HG03575 (cell line): Measurements from ENCODE around the gene SLC17A2.

Source experiments
- ATAC-seq: cut with Tn5 transposase; IDR thresholded peaks from one replicate; pipeline ENCODE4 v1.9.1; 2021; ENCODE audit not compliant: unreplicated experiment, insufficient number of reproducible peaks, low FRiP score; ENCODE audit errors: extremely low read depth

The SLC17A2 gene

DNA sequence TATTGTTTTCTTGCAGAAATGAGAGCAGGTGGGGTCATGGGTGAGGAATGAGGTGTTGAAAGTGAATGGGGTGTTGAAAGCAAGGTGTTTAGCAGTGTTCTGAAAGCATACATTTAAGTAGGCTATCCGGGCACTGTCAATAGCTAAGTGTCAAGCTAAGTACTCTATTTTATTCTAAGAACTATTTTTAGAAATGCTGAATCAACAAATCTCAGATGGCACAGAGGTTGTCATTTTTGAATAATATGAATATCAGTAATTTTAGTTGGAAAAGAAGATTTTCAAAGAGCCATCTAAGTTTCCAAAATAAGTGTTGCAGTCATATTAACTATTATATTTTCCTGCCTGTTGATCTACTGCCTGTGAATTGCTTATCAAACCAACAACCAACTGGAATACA, 34.7 kb downstream of the SLC17A2 start:
- no peak for ATAC-seq

DNA sequence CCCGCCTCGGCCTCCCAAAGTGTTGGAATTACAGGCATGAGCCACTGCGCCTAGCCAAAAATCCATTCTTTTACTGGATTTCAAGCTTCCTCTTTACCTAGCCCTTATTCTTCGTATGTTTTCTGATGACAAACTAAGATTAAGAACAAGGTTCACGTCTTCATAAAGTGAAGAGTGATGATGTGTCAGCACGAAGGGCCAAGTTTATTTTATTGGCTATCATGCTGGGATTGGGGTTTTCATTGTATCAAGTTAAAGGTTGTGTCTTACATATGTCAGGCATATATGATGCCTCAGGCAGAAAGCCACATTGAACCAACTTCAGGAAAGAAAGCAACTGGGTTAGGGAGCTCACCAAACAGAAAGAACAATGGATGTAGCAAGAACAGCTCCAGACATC, 36.7 kb downstream of the SLC17A2 start:
- no peak for ATAC-seq

DNA sequence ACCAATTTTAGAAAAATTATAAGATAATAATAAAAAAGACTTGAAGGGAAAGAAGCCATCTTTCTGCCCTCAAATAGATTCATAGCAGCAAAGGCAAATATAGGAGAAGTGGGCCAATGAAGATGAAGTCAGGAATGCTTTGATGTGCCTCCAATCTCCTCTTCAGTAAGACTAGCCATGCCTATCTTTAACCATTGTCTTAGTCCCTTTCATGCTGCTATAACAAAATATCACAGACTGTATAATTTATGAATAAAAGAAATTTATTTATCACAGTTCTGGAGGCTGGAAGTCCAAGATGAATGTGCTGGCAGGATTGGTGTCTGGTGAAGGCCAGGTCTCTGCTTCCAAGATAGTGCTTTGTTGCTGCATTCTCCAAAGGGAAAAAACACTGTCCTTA, 37.6 kb downstream of the SLC17A2 start:
- no peak for ATAC-seq

GRCh38 chr6:25889877-25890853, 40.3 kb downstream of the SLC17A2 start:
- ATAC-seq, result no peak

GRCh38 chr6:25888626-25889025, 41.9 kb downstream of the SLC17A2 start:
- no peak for ATAC-seq

- ATAC-seq, result no peak
Observed at GRCh38 chr6:25886066-25886465, 44.4 kb downstream of the SLC17A2 start.

GRCh38 chr6:25883991-25884390, 46.5 kb downstream of the SLC17A2 start:
- no peak for ATAC-seq

GRCh38 chr6:25883536-25883935, 47.0 kb downstream of the SLC17A2 start:
- ATAC-seq, result no peak

DNA sequence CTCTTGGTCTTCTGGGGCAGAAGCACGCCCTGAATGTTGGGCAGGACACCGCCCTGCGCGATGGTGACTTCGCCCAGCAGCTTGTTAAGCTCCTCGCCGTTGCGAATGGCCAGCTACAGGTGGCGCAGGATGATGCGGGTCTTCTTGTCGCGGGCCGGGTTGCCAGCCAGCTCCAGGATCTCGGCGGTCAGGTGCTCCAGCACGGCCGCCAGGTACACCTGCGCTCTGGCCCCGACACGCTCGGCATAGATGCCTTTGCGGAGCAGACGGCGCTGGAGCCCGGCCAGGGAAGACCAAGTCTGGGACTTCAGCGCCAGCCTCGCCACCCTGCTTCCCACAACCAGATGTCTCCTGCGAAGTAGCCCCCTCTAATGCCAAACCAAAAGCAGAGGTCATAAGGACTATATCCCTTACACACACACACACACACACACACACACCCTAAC, 48.4 kb downstream of the SLC17A2 start:
- no peak for ATAC-seq

- ATAC-seq, result no peak
Observed at GRCh38 chr6:25880601-25881000, 49.9 kb downstream of the SLC17A2 start.

GRCh38 chr6:25878721-25879322, 51.7 kb downstream of the SLC17A2 start:
- no peak for ATAC-seq

DNA sequence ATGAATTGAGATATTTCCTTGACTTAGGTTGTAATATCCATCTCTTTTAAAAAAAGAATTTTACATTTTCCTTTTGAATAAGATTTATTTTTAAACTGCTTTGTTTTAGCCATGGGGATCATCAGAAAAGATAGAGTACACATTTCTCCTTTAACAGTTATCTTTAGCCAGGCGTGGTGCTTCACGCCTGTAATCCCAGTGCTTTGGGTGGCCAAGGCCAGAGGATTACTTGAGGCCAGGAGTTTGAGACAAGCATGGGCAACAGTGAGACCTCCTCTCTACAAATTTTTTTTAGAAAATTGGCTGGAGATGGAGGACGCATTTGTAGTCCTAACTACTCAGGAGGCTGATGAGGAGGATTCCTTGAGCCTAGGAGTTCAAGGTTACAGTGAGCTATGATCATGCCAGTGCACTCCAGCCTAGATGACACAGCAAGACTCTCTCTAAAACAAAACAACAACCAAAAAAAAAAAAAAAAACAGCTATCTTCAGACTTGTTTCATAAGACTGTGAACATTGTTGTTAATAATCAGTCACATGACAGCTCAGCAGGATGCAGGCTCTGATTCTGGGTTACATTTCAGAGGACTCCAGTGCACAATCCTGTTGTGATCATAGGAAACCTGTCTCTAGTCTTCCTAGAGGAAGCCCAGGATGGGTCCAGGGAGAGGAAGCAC, 54.4 kb downstream of the SLC17A2 start:
- no peak for ATAC-seq

- no peak for ATAC-seq
Observed at GRCh38 chr6:25875563-25875905, 55.0 kb downstream of the SLC17A2 start.

- no peak for ATAC-seq
Observed at GRCh38 chr6:25874822-25875562, 55.5 kb downstream of the SLC17A2 start.

- ATAC-seq, result no peak
Observed at GRCh38 chr6:25874118-25874517, 56.4 kb downstream of the SLC17A2 start, which contains the start of gene SLC17A3. TSS of gene SLC17A3 (minus strand) at chr6:25874243. CDS start at chr6:25868387, 5,856 bp downstream.

DNA sequence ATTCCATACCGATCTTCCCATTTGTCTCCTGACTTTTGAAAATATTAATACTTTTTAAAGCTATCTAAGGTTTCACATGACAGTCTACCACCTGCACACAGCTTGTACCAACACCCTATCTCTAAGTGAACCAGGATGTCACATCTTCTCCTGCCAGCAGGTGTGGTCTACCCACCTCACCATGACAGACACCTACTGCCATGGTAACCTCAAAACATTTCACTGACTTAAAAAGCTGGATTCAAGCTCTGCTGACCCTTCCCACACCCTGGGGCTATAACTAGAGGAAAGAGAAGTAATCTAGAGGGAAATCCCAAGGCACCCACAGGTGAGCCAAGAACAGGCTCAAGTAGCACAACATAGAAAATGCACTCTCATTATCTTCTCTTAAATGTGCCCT, 57.7 kb downstream of the SLC17A2 start:
- no peak for ATAC-seq

DNA sequence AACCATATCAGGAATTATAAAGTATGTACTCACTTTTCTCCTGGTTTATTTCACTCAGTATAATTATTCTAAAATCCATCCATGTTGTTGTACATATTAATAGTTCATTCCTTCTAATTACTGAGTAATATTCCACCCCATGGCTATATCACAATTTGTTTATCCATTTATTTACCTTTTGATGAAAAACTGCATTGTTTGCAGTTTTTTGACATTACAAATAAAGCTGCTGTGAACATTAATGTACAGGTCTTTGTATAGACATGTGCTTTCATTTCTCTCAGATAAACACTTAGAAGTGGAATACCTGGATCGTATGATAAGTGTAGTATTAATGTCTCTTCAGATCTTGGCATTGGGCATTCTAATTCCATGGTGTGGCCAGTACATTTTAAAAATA, 60.7 kb downstream of the SLC17A2 start:
- no peak for ATAC-seq

GRCh38 chr6:25868436-25869183, 61.9 kb downstream of the SLC17A2 start:
- no peak for ATAC-seq
